Glomerular visceral epithelial cell (primary cell): ENCODE data around the gene ASPRV1.
A peak's percentile ranks its signal among the peaks of the same experiment; 100 is the strongest.
"Not testable (repeated sequence)": the region's sequence is repeated elsewhere in the genome, so short reads cannot be mapped to it uniquely, and the experiment has no call there.

Source experiments
- DNase-seq: peaks from one replicate; pipeline ENCODE4 v3.0.0-alpha.2; 2016; ENCODE audit errors: extremely low spot score

The ASPRV1 gene

DNA sequence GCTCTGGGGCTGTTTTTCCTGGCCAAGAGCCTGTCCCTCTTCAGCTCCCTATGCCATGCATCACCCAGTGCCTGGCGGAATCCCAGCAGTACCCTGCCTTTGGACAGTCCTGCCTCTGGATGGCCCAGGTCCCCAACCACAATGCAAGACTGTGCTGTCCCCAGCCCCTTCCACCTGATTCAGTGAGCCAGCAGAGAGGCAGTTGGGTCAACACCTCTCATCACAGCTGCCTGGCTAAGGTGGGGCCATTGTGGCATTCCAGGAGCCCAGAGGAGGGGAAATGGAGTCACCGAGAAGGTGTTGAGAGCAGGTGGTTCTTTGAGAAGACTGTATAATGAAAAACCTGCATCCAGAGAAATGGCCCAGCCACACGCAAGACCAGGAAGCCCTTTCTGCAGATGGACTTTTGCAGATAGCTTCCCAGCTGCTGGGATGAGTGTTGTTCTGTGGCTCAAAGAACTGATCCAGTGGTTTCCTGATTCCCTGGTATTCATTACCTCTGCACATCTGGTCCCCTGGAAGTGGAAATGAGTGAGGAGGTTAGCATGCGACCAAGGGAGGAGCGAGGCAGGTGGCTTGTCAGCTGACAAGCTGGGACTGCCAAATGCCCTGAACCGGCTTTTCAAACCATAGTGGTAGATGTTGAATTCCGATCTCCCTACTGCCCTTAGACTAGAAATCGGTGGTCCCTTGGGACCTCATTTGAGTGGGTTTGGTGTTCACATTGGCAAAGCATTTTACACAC, 1.7 kb upstream of the ASPRV1 start:
- DNase-seq: no peak

DNA sequence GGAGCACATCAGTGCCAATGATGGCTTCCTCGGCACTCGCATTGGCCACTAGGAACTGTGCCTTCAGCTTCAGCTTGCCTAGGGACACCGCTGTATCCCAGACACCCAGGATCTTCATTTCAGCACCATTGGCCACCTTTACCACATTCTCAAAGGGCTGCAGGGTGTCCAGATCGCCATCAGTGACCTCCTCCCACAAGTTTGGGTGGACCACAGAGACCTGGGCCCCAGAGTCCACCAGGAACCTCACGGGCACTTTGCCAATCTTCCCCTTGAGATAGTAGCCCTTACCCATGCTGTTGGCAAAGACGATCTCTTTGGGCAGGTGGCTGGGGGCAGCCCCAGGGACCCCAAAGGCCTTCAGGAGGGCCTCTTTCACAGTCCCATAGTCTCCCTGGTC, 610 bp downstream of the ASPRV1 start:
- no peak for DNase-seq

GRCh38 chr2:69959425-69959824, 2.0 kb downstream of the ASPRV1 start:
- no peak for DNase-seq

- no peak for DNase-seq
Observed at GRCh38 chr2:69958480-69958879, 3.0 kb downstream of the ASPRV1 start.

DNA sequence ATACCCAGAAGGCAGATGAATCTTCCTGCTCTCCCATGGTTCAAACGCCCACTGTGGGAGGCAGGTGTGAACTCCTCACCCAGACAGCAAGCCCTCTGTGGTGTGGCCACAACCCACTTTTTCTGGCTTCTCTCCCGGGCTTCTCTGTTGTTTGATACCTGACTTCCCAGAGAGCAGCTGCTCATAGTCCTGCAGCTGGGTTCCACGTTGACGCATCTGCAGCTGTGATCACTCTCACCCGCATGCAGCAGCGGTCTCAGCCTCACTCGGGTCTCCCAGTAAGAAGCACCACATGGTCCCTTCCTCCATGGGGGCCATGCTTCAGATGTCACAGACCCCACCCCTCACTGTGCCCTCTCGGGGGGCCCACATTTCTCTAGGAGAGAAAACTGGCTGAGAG, 3.5 kb downstream of the ASPRV1 start:
- no peak for DNase-seq

DNA sequence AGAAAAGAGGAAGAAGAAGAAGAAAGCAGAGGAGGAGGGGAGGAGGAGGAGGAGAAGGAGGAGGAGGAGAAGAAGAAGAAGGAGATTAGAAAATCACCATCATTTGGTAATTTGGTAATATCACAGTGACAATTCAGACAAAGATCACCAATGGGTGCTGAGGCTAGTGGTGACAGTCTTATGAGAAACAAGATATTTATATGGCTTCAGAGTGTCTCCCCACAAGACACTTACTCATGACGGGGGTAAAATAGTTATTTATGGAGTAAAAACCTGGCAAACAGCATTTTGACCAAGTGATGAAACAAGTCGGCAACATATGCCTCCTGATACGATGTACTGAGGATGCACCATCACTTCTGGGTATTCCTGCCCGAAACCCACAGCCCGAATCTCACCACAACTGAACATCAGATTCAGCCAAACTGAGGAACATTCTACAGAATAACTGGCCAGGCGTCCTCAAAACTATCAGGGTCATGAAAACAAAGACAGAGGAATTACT, 4.9 kb downstream of the ASPRV1 start:
- no peak for DNase-seq

DNA sequence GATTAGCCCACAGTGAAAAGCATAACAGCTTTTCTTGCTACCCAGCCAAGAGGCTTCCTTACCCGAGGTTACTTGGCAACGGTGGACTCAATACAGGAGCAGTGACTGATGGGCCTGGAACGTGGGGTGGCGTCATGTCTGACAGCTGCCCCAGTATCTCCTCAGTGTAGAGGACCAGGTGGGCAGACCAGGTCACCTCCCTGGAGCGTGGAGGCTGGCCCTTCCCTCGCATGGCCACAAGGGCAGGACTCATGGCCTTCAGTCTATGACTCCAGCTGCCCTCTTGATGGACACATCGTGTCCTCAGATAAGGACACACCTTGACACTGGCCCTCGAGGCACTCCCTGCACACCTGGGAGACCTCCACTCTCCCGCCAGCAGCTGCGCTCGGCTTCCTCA, 6.4 kb downstream of the ASPRV1 start:
- no peak for DNase-seq

GRCh38 chr2:69954084-69954483, 7.3 kb downstream of the ASPRV1 start:
- no peak for DNase-seq

DNA sequence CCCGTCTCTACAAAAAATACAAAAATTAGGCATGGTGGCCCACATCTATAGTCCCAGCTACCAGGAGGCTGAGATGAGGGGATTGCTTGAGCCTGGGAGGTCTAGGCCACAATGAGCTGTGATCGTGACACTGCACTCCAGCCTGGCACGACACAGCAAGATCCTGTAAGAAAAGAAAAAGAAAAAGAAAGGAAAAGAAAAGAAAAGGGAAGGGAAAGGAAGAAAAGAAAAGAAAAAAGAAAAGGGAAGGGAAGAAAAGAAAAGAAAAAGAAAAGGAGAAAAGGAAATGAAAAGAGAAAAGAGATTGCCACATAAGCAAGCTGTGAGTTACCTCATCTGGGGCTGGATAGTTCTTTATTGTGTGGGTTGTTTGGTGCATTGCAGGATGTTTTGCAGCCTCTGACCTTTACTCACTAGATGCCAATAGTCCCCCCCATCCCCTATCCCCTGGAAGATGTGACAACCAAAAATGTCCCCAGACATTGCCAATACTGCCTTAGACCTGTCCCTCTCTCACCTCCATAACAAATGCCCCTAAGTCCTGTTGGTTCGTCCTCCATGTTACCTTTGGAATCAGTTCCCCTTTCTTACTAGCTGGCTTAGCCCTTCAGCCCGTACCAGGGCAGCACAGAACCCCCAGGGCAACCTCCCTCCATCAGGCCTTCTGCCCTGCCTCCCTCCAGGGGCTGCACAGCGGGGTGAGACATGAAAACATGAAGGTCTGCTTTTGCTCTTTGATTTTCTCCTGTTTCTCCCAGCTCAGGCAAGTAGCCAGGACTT, 8.9 kb downstream of the ASPRV1 start:
- no peak for DNase-seq

GRCh38 chr2:69950671-69951070, 10.8 kb downstream of the ASPRV1 start:
- DNase-seq: not testable (repeated sequence)

GRCh38 chr2:69950241-69950640, 11.2 kb downstream of the ASPRV1 start:
- no peak for DNase-seq

DNA sequence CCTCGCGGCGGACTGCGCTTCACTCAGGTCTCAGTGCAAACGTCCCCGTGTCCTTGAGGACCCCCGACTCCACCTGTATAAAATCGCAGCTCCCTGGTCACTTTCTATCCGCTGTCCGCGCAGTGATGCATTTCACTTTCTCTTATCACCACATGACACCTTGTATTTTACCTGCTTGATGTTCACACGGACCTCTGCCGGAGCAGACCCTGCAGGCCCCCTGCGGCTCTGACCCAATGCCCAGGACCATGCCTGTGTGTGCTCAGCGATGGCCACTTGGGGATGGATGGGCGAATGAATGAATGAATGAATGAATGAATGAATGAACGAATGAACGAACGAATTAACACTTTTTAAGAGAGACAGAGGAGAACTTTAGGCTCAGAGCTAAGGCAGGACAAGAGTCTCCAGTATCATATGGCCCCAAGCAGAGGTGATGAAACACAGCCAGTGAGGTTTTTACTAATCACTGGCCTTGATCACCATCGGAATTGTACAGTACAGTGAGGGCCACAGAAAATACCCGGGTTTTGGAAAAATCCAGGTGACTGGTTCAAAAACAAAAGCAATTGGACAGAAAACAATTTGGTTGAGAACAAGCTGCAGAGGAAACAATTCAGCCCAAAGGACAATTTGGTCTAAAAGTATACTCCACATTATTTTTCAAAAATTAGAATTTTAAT, 12.3 kb downstream of the ASPRV1 start:
- no peak for DNase-seq

GRCh38 chr2:69948032-69948962, 13.1 kb downstream of the ASPRV1 start:
- DNase-seq: no peak

GRCh38 chr2:69947325-69947931, 14.0 kb downstream of the ASPRV1 start:
- no peak for DNase-seq

- DNase-seq: peak; percentile 25
Observed at GRCh38 chr2:69946351-69947324, 14.8 kb downstream of the ASPRV1 start.

- no peak for DNase-seq
Observed at GRCh38 chr2:69945941-69946340, 15.5 kb downstream of the ASPRV1 start.

DNA sequence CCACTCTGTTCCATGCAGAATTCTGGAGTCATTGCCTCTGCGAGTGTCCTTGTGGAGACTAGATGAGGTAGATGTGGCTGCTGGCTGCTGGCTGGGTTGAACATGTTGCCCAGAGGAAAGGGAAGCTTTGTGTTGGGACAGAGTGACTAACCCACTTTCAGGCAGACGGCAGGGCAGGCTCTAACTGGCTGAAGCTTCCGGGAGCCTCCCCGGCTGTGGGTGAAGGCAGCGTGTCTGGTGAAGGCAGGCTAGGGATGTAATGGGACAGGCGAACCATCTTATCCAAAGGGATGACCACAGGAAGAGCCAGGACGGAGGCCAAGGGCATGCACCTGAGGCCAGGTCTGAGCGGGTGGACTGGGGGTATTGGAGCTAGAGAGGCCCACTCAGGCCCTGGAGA, 16.0 kb downstream of the ASPRV1 start:
- no peak for DNase-seq

- no peak for DNase-seq
Observed at GRCh38 chr2:69944756-69945155, 16.7 kb downstream of the ASPRV1 start.

DNA sequence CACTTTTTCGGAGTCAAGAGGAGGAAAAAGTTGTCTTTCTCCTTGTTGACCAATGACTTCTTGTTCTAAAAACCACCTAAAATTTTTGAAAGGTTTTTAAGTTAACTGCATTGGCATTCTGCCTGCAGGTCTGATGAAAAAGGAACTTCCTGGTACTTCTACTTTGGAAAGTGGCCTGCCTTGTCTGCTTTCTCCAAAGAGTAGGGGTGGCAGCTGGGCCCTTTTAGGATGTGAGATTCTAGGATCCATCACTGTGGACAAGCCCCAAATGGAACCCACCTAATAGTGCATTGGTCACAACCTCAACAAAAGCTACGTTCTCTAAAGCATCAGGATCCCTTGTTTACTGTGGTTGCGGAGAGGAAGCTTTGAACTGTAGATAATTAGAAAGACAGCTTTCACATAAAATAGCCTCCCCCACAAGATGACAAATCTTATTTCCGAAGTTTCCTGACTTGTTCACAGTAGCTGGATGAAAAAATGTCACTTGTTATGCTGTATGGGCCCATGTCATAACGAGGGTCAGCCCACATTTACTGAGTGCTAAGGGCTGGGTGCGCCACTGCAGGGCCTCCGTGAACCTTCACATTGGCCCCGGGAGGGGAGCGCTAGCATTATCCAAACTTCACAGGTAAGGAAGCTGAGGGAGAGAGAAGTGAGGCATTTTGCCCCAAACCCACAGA, 17.4 kb downstream of the ASPRV1 start:
- DNase-seq: no peak
